Measurements from ENCODE around the gene KLHDC9. TPM values are rescaled to one million over a fixed set of nuclear protein-coding genes. Genes with fewer than 3 reads are reported as not detected.

KLHDC9 gene
- total and polyA plus RNA-seq, 9 of the 15 experiments (the other 6 are each of a cell fraction or from before 2014, with no cell fraction given), result not detected

GRCh38 chr1:161071886-161072371 lies 26.2 kb upstream of the KLHDC9 start (continued):
- TF ChIP-seq ELF1 (tag; IDR thresholded peaks at IDR 0.05) (no peak), ZBTB26 (CRISPR knock-in tag; IDR thresholded peaks at IDR 0.05) (no peak), CHD2 (IDR thresholded peaks at IDR 0.05; ENCODE audit: low read depth, low read length) (no peak), E2F4 (CRISPR knock-in tag; IDR thresholded peaks at IDR 0.05; ENCODE audit: low read depth) (no peak), NFRKB (IDR thresholded peaks at IDR 0.05; ENCODE audit: low read depth) (no peak), ZNF384 (IDR thresholded peaks at IDR 0.05; ENCODE audit: low read depth, low read length) (0 out of 2 replicates have a peak, but pooled peaks have one; percentile 5), TFAP4 (CRISPR knock-in tag; IDR thresholded peaks at IDR 0.05; ENCODE audit: borderline replicate concordance) (0 out of 2 replicates have a peak, but pooled peaks have one; percentile 30), CBX2 (IDR thresholded peaks at IDR 0.05; ENCODE audit: insufficient read depth, low read length, poor library complexity, severe bottlenecking) (no peak), MLLT1 (IDR thresholded peaks at IDR 0.05) (0 out of 4 replicates have a peak, but pooled peaks of 1 of the 2 experiments have one; percentile 13), RNF219 (CRISPR knock-in tag; IDR thresholded peaks at IDR 0.05) (no peak), SOX6 (IDR thresholded peaks at IDR 0.05) (no peak), TBL1XR1 (IDR thresholded peaks at IDR 0.05; ENCODE audit: low read length in 2 of 2) (no peak), CTCF (IDR thresholded peaks at IDR 0.05 in 2 of 3, conservative IDR thresholded peaks at IDR 0.05 in 1 of 3; ENCODE audit: insufficient read depth in 2 of 3, low read depth in 1 of 3, low read length in 3 of 3) (peak; percentile 86 to 91 (median 90))

All from K562 (cell line).